ENCODE results near the gene MMP25.
"Not testable (repeated sequence)": the region's sequence is repeated elsewhere in the genome, so short reads cannot be mapped to it uniquely, and the experiment has no call there.

Gene MMP25

DNA sequence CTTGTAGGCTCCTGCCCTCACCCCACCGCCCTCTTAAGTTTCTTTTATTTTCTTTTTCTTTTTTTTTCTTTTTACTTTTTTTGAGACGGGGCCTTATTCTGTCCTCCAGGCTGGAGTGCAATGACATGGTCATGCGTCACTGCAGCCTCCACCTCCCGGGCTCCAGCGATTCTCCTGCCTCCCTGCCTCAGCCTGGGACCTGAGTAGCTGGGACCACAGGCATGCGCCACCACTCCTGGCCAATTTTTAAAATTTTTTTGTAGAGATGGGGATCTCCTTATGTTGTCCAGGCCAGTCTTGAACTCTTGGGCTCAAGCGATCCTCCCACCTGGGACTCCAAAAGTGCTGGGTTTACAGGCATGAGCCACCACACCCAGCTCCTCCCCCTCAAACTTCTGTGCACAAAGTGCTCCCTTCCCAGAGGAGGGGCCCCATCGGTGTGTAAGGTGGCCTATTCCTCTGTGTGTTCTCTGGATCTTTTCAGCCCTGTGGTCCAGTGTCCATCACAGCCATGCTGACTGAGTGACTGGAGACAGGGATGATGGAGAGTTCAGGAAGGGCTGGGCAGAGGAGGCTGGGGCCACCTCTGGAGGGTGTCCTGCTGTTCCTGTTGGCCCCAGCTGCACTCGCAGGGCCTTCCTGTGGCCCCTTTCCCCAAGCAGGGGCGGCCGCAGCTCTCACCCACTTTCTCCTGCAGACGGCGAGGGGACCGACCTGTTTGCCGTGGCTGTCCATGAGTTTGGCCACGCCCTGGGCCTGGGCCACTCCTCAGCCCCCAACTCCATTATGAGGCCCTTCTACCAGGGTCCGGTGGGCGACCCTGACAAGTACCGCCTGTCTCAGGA lies 10.2 kb downstream of the MMP25 start:
- DNase-seq, result no peak

DNA sequence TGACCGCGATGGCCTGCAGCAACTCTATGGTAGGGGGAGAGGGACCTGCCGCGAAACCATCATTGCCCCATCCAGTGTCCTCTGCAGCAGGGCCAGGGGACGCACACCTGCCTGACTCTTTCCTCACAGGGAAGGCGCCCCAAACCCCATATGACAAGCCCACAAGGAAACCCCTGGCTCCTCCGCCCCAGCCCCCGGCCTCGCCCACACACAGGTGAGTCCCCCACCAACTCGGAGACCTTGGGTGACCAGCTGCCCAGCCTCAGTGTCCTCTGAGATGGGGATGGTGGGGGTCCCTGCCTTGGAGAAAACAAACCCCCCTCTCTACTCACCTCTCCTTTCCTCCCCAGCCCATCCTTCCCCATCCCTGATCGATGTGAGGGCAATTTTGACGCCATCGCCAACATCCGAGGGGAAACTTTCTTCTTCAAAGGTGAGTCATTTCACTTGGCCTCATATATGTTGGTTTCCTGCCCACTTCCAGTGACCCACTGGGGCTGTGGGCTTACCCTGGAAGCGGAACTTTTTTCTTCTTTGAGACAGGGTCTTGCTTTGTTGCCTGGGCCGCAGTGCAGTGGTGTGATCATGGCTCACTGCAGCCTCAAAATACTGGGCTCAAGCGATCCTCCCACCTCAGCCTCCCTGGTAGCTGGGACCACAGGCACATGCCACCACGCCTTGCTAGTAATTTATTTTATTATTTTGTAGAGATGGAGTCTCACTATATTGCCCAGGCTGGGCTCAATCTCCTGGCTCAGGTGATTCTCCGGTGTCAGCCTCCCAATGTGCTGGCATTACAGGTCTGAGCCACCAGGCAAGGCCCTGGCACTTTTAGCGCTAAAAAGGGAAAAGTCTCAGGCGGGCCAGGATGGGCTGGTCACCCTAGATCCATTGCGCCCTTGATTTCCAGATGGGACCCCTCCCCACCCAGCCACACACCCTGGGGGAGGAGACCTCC lies 11.1 kb downstream of the MMP25 start:
- no peak for DNase-seq

DNA sequence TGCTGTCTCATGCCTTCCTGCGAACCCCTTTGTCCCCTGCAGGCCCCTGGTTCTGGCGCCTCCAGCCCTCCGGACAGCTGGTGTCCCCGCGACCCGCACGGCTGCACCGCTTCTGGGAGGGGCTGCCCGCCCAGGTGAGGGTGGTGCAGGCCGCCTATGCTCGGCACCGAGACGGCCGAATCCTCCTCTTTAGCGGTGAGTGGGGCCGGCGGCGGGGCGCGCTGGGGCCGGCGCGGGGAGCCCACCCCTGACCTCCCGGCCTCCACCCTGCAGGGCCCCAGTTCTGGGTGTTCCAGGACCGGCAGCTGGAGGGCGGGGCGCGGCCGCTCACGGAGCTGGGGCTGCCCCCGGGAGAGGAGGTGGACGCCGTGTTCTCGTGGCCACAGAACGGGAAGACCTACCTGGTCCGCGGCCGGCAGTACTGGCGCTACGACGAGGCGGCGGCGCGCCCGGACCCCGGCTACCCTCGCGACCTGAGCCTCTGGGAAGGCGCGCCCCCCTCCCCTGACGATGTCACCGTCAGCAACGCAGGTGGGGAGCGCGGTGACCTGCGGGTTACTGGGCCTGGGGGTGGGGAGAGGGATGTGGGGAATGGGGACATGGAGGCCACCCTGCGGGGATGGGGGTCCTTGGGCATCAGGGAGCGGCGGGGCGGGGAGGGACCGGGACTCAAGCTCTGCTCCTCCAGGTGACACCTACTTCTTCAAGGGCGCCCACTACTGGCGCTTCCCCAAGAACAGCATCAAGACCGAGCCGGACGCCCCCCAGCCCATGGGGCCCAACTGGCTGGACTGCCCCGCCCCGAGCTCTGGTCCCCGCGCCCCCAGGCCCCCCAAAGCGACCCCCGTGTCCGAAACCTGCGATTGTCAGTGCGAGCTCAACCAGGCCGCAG lies 12.0 kb downstream of the MMP25 start:
- DNase-seq, result peak; percentile 55 to 57

DNA sequence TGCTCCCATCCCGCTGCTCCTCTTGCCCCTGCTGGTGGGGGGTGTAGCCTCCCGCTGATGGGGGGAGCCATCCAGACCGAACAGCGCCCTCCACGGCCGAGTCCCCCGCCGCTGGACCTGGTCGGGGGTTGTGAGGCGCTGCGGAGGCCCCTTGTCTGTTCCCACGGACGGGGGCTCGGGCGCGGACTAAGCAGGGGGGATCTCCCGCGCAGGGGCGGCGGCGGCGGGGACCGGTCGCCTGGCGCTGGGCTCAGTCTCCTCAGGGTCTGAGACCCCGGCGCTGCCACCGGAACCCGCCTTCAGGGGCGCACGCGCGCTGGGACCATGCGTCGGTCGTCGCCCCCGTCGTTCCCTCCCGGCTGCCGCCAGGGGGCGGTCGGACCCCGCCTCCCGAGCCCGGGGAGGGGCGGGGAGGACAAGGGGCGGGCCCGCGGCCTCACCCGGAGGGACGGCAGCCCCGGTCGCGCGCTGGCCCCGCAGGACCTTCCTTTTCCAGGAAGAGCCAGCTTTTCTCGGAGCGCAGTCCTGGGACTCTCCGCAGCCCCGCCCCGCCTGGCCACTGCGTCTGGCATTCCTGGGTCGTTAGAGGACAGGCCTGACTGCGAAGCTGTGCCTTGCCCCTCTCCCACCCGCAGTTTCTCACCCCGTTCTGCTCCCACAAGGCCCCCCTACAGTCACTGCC lies 12.8 kb downstream of the MMP25 start:
- peak; percentile 84 to 86 for DNase-seq

DNA sequence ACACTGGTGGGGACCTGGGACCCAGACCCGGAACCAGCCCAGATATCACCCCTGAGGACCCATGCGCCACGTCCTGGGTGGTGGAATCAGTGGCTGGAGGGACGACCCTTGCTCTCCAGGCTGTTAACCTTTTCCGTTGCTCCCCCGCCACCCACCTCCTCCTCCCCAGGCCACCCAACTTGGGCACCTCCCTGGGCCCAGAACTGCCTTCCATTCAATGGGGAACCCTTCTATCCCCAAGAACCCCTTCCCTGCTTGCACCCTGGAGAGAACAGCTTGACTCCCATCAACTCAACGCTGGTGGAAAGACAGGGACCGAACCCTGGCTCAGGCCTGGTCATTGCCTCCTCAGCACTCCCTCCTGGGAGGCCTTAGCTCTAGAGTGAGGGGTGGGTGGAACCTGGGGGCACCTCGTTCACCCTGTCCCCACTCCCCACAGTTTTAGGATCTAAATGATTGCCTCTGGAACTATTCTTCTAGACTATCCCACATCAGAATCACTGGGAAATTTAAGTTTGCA lies 13.4 kb downstream of the MMP25 start:
- no peak for DNase-seq

DNA sequence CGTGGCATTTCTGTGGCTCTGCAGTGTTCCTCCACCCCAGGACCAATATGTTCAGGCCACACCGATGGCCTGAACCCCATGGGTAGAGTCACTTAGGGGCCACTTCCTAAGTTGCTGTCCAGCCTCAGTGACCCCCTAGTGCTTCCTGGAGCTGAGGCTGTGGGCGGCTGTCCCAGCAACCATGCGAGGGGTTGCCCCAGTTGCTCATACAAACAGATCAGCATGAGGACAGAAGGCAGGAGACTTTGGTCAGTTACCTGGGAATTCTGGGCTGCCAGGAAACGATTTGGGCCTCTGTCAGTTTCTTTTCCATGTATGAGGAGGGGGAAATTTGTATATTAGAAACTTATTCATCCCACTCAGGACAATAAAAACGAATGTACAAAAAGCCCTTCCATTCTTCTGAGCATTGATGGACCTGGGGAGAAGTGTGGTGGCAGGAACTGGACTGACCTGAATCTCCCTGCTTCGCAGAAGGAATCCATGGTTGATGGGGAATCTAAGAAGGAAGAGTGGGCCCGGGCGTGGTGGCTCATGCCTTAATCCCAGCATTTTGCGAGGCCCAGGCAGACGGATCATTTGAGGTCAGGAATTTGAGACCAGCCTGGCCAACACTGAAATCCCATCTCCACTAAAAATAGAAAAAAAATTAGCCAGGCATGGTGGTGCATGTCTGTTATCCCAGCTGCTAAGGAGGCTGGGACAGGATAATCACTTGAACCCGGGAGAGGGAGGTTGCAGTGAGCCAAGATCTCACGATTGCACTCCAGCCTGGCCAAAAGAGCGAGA lies 14.2 kb downstream of the MMP25 start:
- no peak for DNase-seq

DNA sequence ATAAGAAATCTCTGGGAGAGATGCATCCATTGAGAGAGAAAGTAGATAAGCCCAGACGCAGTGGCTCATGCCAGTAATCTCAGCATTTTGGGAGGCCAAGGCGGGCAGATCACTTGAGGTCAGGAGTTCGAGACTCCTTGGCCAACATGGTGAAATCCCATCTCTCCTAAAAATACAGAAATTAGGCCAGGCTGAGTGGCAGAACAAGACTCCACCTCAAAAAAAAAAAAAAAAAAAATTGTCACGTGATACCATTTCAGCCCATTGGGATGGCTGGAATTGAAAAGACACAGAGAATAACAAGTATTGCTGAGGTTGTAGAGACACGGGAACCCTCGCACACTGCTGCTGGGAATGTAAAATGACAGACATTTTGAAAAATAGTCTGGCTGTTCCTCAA lies 16.2 kb downstream of the MMP25 start:
- DNase-seq, result no peak

DNA sequence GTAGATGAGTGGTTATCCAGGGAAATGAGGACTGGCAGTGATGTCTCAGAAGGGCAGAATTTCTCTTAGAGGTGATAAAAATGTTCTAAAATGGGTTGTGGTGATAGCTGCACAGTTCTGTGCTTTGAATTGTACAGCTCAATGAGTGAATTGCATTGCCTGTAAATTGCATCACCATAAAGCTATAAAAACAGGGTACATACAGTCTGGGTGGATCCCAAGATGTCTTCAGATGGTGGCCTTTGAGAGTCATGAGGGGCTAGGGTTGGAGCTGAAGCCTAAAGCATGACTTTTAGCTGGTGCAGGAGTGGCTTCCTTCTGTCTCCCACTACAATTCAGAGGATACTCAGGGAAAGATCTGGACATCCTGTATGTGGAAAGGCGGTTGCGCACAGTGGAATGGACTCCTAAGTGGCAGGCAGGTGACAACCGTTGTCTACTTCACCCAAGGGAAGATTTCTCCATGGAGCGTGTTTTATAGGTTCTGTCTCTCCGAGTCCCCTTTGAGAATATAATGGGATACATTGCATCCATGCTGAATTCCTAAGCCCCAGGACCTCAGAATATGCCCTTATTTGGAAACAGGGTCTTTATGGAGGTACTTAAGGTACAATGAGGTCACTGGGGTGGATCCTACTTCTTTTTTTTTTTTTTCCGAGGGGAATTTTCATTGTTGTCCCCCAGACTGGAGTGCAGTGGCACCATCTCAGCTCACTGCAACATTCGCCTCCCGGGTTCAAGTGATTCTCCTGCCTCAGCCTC lies 17.4 kb downstream of the MMP25 start:
- DNase-seq, result no peak

DNA sequence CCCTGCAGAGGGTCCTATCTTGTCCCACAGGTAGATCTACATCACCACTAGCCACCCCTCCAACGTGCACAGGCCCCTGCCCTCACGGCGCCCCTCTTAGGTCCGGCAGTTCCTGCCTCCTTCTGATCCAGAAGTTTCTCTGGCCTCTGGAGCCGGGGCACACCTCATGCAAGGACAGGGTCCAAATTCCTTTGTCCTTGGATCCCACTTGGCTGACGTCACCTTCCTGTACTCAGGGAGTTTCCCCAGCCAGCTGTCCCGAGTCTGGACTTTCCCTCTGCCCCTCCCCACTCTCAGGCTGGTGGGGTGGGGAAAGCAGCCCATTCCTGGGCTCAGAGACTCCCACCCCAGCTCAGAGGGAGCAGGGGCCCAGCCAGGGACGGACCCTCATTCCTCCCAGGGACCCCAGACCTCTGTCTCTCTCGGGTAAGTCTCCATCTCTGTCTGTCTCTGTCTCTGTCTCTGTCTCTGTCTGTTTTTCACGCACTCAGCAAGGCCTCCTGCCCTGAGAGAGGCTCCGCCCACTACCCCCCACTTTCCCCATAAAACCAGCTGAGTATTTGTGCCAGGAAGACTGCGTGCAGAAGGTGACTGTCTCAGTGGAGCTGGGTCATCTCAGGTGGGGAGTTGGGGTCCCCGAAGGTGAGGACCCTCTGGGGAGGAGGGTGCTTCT lies 18.8 kb downstream of the MMP25 start, which contains the start of gene IL32:
Gene IL32 (plus strand): TSS at position 572 of the 673 bp plus-strand sequence. CDS start 172 bp downstream, outside the sequence.
- DNase-seq, result peak; percentile 71

DNA sequence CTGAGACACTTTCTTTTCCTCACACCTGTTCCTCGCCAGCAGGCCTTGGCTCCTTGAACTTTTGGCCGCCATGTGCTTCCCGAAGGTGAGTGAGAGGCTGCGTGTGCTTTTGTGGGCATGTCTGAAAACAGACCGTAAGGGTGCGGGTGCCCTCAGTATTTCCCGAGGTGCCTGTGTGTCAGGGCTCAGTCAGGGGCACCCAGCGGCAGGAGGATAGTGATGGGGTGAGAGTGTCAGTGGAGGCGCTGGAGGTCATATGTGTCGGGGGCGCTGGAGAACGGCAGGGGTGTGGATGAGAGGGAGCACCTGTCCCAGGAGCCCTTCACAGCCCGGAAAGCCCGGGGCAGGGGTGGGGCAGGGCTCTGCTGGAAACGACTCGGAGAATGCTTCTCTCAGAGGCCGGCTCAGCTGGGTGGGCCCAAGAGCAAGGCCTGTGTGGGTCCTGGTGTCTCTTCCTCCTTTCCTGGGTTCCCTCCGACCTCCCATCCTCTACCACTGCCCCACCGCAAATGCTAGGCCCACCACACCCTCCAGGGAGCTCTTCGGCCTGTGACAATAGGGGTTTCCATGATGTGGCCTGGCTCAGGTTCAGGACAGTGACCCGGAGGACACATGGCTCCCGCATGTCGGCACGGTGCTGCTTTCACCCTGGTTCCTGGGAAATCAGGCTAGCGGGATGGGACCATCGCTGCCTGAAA lies 19.5 kb downstream of the MMP25 start:
- DNase-seq, result peak in 1 of 2 donors; percentile 22

DNA sequence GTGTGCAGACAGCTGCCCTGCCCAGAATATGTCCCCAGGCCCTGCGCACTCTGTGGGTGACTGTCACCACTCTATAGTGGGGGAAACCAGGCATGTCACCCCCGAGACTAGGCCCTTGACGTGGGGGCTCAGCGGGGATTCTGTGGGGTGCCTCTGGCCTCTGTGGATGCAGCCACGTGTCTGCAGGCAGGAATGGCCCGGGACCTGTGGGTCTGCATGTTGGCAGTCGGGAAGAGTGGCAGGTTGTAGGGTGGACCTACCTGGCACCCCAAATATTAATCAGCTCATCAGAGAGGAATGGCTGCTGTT lies 20.0 kb downstream of the MMP25 start:
- DNase-seq, result no peak

DNA sequence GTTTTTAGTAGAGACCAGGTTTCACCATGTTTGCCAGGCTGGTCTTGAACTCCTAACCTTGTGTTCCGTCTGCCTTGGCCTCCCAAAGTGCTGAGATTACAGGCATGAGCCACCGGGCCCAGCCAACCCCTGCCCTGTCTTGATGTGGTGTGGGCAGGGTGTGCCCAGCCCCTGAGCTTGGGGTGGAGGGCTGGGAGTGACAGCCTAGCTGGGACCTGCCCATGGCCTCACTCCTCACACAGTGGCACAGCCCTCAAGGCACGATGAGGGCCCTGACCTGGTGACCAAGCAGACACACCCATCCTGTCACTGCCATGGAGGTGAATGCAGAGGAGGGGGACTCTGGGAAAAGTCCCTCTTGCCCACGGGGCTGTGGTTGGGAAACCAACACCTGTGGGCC lies 22.1 kb downstream of the MMP25 start:
- no peak for DNase-seq

DNA sequence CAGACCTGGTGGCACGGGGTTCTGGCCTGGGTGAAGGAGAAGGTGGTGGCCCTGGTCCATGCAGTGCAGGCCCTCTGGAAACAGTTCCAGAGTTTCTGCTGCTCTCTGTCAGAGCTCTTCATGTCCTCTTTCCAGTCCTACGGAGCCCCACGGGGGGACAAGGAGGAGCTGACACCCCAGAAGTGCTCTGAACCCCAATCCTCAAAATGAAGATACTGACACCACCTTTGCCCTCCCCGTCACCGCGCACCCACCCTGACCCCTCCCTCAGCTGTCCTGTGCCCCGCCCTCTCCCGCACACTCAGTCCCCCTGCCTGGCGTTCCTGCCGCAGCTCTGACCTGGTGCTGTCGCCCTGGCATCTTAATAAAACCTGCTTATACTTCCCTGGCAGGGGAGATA lies 22.8 kb downstream of the MMP25 start:
- not testable (repeated sequence) for DNase-seq

DNA sequence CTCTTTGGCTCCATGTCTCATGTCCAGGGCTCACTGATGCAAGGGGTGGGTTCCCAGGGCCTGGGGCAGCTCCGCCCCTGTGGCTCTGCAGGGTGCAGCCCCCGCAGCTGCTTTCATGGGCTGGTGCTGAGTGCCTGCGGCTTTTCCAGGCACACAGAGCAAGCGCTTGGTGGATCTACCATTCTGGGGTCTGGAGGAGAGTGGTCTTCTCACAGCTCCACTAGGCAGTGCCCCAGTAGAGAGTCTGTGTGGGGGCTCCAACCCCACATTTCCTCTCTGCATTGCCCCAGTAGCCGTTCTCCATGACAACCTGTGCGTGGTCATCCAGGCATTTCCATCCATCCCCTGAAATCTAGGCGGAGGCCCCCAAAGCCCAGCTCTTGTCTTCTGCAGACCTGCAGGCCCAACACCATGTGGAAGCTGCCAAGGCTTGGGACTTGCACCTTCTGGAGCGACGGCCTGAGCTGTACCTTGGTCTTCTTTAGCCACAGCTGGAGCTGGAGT lies 24.3 kb downstream of the MMP25 start:
- DNase-seq, result no peak

DNA sequence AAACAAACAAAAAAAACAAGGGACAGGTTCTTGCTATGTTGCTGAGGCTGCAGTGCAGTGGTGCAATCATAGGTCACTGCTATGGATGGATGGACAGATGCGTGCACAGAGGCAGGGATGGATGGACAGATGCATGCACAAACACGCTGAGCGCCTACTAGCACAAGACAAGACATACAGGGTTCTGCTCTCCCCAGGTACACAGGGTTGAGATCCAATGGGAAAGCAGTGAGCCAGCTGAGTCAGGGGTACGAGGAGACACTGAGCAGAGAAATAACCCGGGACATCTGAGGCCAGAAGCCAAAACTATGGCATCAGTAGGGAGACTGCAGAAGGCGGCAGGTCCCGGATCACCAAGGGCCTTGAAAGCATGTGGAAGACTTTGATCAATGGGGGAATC lies 25.3 kb downstream of the MMP25 start:
- DNase-seq, result no peak

DNA sequence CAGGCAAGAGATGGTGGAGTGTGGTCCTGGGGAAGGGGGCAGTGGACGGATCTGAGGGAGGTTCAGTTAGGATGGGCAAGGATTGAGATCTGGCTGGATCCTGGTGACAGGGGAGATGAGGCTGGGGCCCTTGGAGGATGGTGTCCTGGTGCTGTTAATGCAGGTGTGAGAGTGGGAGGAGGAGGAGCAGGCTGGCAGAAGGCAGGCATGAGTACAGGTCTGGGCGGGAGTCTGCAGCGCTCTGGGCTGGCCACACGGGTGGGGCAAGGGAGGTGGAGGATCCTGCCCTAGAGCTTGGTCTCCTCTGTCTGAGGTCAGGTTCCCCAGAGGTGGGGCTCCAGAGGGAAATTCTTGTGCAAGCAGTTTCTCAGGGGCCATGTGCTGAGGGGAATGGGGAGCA lies 25.8 kb downstream of the MMP25 start:
- DNase-seq, result not testable (repeated sequence)

DNA sequence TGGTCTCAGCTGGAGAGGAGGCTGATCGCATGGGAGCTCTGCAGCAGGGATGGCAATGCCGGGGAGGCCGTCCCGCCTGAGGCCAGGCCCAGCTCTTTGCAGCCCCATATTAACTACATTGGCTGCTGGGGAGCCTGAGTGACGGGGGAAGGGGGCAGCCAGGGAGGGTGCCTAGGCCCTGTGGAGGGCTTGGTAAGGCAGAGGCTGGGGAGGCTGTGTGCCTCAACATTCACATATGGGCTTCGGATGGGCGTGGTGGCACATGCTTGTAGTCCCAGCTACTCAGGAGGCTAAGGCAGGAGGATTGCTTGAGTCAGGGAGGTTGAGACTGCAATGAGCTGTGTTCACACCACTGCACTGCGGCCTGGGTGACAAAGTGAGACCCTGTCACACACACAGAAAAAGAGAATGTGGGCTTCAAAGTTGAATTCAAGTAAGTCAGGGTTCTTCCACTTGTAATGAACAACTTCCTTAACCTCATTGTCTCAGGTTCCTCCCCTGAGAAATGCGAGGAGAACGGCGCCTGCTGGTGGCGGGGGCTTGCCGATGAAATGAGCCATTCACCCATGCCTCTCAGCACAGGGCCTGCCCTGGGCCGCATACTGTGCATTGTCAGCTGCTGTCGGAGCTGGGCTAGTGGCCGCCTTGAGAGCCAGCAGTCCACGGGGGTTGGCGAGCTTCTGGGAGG lies 26.4 kb downstream of the MMP25 start:
- not testable (repeated sequence) for DNase-seq

DNA sequence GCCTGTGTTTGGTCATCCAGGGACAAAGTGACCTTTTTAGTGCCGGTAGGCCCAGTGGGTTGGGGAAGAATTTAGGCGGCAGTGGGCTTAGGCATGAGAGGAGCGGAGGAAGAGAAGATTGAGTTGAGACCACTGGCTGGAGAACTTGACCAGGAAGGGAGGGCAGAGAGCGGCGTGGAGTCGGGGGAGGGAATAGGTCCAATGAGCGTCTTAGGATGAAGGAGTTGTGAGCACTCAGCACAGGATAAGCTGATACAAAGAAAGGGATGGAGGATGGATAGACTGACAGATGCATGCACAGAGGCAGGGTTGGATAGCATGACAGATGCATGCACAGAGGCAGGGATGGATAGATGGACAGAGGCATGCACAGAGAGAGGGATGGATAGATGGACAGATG lies 27.1 kb downstream of the MMP25 start:
- no peak for DNase-seq

All from activated CD4-positive, alpha-beta T cell treated with anti-CD3 and anti-CD28 coated beads for 4 hours (primary cell).